Endothelial cell of umbilical vein (primary cell): ENCODE results near the gene RAB1A. TPM values are rescaled to one million over a fixed set of nuclear protein-coding genes. Genes with fewer than 3 reads are reported as not detected.

Experiments
- BruUV-seq: library from RNA; stranded (reverse); fragments of 400-500 nt; replicated peaks from 2 replicates; lab custom pipeline; 2021; lab: Mats Ljungman, UMichigan
- CTCF ChIA-PET: fragments of 300-600, 350-600 bp; sonication (Branson Sonifier 250); formaldehyde crosslinking; loops from one replicate; lab custom pipeline; 2021; ENCODE audit warnings: antibody characterized with exemption, inconsistent platforms; lab: Charles Lee
- POLR2A ChIA-PET: fragments of 300-600, 350-600 bp; sonication (Branson Sonifier 250); formaldehyde crosslinking; loops from one replicate; lab custom pipeline; 2021; ENCODE audit warnings: antibody characterized with exemption, inconsistent platforms; lab: Charles Lee
- DNase-seq: peaks from one replicate; pipeline ENCODE4 v3.0.0-alpha.2; 2011; ENCODE audit warnings: low read depth, low spot score
- FAIRE-seq: peaks from 2 replicates; lab custom pipeline; 2011; peaks lifted over from hg19 to GRCh38; lab: Jason Lieb, UNC
- H2AFZ ChIP-seq: 2 replicates; pipeline ENCODE4 v1.6.0; 2012; ENCODE audit warnings: low read depth, low read length, control low read depth, inconsistent platforms
- H3K27ac ChIP-seq: 2 replicates; pipeline ENCODE4 v1.5.1; 2011; ENCODE audit warnings: low read depth, mild to moderate bottlenecking, control low read depth, low read length, moderate library complexity; ENCODE audit not compliant: insufficient read depth
- H3K27me3 ChIP-seq, 2 experiments: 2 replicates each; pipeline versions ENCODE4 v1.6.0 to v1.6.1; 2011; ENCODE audit warnings: low read length in 2 of 2, mixed read lengths in 1 of 2; ENCODE audit not compliant: control insufficient read depth in 2 of 2, insufficient read depth in 2 of 2
- H3K36me3 ChIP-seq, 2 experiments: 2 replicates in 1 of 2; 3 replicates in 1 of 2; pipeline ENCODE4 v1.5.1; 2011; ENCODE audit warnings: low read length in 2 of 2, mild to moderate bottlenecking in 1 of 2, moderate library complexity in 1 of 2; ENCODE audit not compliant: control insufficient read depth in 2 of 2, insufficient read depth in 2 of 2; ENCODE audit errors: extremely low read depth in 1 of 2
- H3K4me1 ChIP-seq: 3 replicates; pipeline ENCODE4 v1.5.1; 2011; ENCODE audit warnings: mild to moderate bottlenecking, low read length; ENCODE audit not compliant: control insufficient read depth, insufficient read depth; ENCODE audit errors: extremely low read depth
- H3K4me2 ChIP-seq: 2 replicates; pipeline ENCODE4 v1.6.1; 2011; ENCODE audit warnings: low read length, control low read depth, mixed read lengths; ENCODE audit not compliant: insufficient read depth
- H3K4me3 ChIP-seq, 3 experiments: fragments of 200-600 bp in 1 of 3; sonication (generic), shearing (Covaris generic) in 1 of 3; replicated peaks in 1 of 3; 2 replicates each; pipeline ENCODE4 v1.5.1; 2011 to 2016; ENCODE audit warnings: control low read depth in 3 of 3, low read length in 3 of 3, mild to moderate bottlenecking in 2 of 3, inconsistent platforms in 1 of 3, low read depth in 1 of 3, moderate library complexity in 1 of 3; ENCODE audit not compliant: insufficient read depth in 1 of 3
- H3K79me2 ChIP-seq: 2 replicates; pipeline ENCODE4 v1.6.0; 2012; ENCODE audit warnings: low read length, inconsistent platforms; ENCODE audit not compliant: control insufficient read depth, insufficient read depth
- H3K9ac ChIP-seq: replicated peaks from 2 replicates; pipeline ENCODE3; 2011; ENCODE audit warnings: low read length, control low read depth; ENCODE audit not compliant: insufficient read depth; ENCODE audit errors: extremely low read depth
- H3K9me1 ChIP-seq: replicated peaks from 3 replicates; pipeline ENCODE4 v1.6.0; 2011; ENCODE audit warnings: mild to moderate bottlenecking, low read length; ENCODE audit not compliant: control insufficient read depth, insufficient read depth; ENCODE audit errors: extremely low read depth
- H3K9me3 ChIP-seq: replicated peaks from 2 replicates; pipeline ENCODE4 v1.5.1; 2012; ENCODE audit warnings: low read length, inconsistent platforms; ENCODE audit not compliant: control insufficient read depth, insufficient read depth
- H4K20me1 ChIP-seq: replicated peaks from 2 replicates; pipeline ENCODE3; 2011; ENCODE audit warnings: mild to moderate bottlenecking, low read length; ENCODE audit not compliant: control insufficient read depth, insufficient read depth; ENCODE audit errors: extremely low read depth
- EZH2 ChIP-seq: IDR thresholded peaks from 2 replicates; pipeline ENCODE4 v1.6.1; 2012; ENCODE audit warnings: borderline replicate concordance, low read depth, mild to moderate bottlenecking, moderate library complexity, low read length, inconsistent platforms; ENCODE audit not compliant: severe bottlenecking
- FOS ChIP-seq: IDR thresholded peaks from 2 replicates; pipeline ENCODE4 v1.6.1; 2011; ENCODE audit warnings: mild to moderate bottlenecking, low read length, moderate library complexity, borderline replicate concordance; ENCODE audit not compliant: insufficient read depth
- GATA2 ChIP-seq: IDR thresholded peaks from 2 replicates; pipeline ENCODE4 v1.7.0; 2011; ENCODE audit warnings: low read depth, mild to moderate bottlenecking, moderate library complexity, mixed read lengths, low read length; ENCODE audit not compliant: insufficient read length, insufficient read depth
- JUN ChIP-seq: IDR thresholded peaks from 2 replicates; pipeline ENCODE4 v1.6.1; 2011; ENCODE audit warnings: borderline replicate concordance, low read depth; ENCODE audit not compliant: insufficient read length, insufficient read depth
- MYC ChIP-seq: IDR thresholded peaks from one replicate; pipeline ENCODE4 v1.6.1; 2011; ENCODE audit warnings: mild to moderate bottlenecking, low read depth, low read length
- POLR2A ChIP-seq: IDR thresholded peaks from 2 replicates; pipeline ENCODE4 v1.6.1; 2012; ENCODE audit warnings: low read depth, mild to moderate bottlenecking, control low read depth, low read length
- POLR2AphosphoS5 ChIP-seq: IDR thresholded peaks from 2 replicates; pipeline ENCODE4 v1.6.1; 2012; ENCODE audit warnings: low read depth, mild to moderate bottlenecking, control low read depth, low read length, moderate library complexity; ENCODE audit not compliant: insufficient read depth
- dilution Hi-C: fragments of 300-500 bp; cut with MboI; formaldehyde crosslinking; loops from one replicate; pipeline ENCODE4 v1.15.0; 2019; ENCODE audit warnings: low sequenced_read_pairs; ENCODE audit not compliant: extremely low pct_ligation_motif_present
- intact Hi-C: fragments of 100-400 bp; cut with micrococcal nuclease; formaldehyde crosslinking; loops from one replicate; pipeline ENCODE4 v1.10.0; 2022
- polyA plus RNA-seq, 4 experiments: library from polyadenylated mRNA; depleted of rRNA in 3 of 4; stranded (reverse) in 3 of 4; unstranded in 1 of 4; fragments of >200 nt; gene quantifications; 2 replicates each; pipeline versions ENCODE4 v1.2.1 to v1.2.3, GENCODE V29; 2011 to 2012; ENCODE audit warnings: missing spikeins in 1 of 4
- total RNA-seq: library from RNA; stranded (reverse); gene quantifications from 2 replicates; pipeline ENCODE4 v1.2.3, GENCODE V29; 2021
- TF ChIP-seq, protein P1 (sequence below), 2 donors: IDR thresholded peaks; 1 replicate in 1 of 2; 2 replicates in 1 of 2; pipeline ENCODE4 v1.5.1; 2011; ENCODE audit warnings: low read length in 2 of 2, mild to moderate bottlenecking in 2 of 2, moderate library complexity in 2 of 2, control low read depth in 1 of 2, inconsistent platforms in 1 of 2, low read depth in 1 of 2; ENCODE audit not compliant: insufficient read depth in 1 of 2; ENCODE audit errors: extremely low read depth in 1 of 2
- TF ChIP-seq, protein P2 (sequence below): IDR thresholded peaks from 2 replicates; pipeline ENCODE4 v1.6.1; 2011; ENCODE audit not compliant: insufficient read depth, insufficient read length

RAB1A gene
- total and polyA plus RNA-seq, 2 donors (not counting 3 experiments of a cell fraction or from before 2014, with no cell fraction given): 121 to 176 TPM

DNA sequence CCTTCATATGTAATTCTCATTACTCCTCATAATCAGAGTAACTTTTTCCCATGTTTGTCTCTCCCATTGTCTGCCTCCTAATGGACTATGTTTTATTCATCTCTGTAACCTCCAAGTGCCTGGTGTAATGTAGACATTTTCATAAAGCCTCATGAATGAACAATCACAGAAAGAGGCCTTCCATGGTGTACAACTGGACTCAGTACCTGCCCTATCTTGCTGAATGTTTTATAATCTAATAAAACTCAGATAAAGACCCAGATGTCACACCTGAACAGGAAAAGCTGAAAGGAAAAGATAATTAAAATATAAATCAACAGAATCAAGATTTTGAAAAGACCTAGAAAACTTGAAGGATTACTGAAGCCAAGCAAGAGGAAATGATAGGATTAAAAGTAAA is 36.7 kb downstream of the RAB1A start:
- DNase-seq (no peak), FAIRE-seq (no peak)
- Histone ChIP-seq H4K20me1 (peaks cover 9% of the 10 kb centered on the region), H3K9ac (no peak overlapping the region), H3K36me3 (peaks cover 9 to 13% of the 10 kb centered on the region in 2 experiments), H3K4me1 (peaks cover 3% of the 10 kb centered on the region), H3K4me3 (no peak overlapping the region), H3K4me2 (no peak overlapping the region), H3K79me2 (peaks cover 72% of the 10 kb centered on the region), H2AFZ (no peak overlapping the region), H3K27me3 (no peaks in the 10 kb centered on the region), H3K9me3 (no peaks in the 10 kb centered on the region), H3K27ac (no peak overlapping the region), H3K9me1 (no peaks in the 10 kb centered on the region)
- CTCF ChIA-PET: no interaction called here
- BruUV-seq: no TSS peak
- dilution Hi-C loops (no loop called here), intact Hi-C loops (no loop called here)
- POLR2A ChIA-PET: no interaction called here
- TF ChIP-seq POLR2AphosphoS5: no peak
- TF ChIP-seq EZH2: no peak
- TF ChIP-seq, protein P1, sequence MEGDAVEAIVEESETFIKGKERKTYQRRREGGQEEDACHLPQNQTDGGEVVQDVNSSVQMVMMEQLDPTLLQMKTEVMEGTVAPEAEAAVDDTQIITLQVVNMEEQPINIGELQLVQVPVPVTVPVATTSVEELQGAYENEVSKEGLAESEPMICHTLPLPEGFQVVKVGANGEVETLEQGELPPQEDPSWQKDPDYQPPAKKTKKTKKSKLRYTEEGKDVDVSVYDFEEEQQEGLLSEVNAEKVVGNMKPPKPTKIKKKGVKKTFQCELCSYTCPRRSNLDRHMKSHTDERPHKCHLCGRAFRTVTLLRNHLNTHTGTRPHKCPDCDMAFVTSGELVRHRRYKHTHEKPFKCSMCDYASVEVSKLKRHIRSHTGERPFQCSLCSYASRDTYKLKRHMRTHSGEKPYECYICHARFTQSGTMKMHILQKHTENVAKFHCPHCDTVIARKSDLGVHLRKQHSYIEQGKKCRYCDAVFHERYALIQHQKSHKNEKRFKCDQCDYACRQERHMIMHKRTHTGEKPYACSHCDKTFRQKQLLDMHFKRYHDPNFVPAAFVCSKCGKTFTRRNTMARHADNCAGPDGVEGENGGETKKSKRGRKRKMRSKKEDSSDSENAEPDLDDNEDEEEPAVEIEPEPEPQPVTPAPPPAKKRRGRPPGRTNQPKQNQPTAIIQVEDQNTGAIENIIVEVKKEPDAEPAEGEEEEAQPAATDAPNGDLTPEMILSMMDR (IDR thresholded peaks at IDR 0.05; ENCODE audit: extremely low read depth in 1 of 2, insufficient read depth in 1 of 2, low read depth in 1 of 2, low read length in 2 of 2): no peak
- TF ChIP-seq MYC: no peak
- TF ChIP-seq FOS: no peak
- no peak for TF ChIP-seq POLR2A
- TF ChIP-seq, protein P2, sequence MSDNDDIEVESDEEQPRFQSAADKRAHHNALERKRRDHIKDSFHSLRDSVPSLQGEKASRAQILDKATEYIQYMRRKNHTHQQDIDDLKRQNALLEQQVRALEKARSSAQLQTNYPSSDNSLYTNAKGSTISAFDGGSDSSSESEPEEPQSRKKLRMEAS: no peak
- no peak for TF ChIP-seq GATA2
- TF ChIP-seq JUN: no peak
